T1000 (cell line): ENCODE data around the gene STK24.
"Not testable (repeated sequence)": the region's sequence is repeated elsewhere in the genome, so short reads cannot be mapped to it uniquely, and the experiment has no call there.

ENCODE experiments used
- DNase-seq: peaks from one replicate; lab custom pipeline; 2025; ENCODE audit warnings: mixed read lengths; lab: John Stamatoyannopoulos, UW

The STK24 gene

GRCh38 chr13:98581971-98582702 lies 5.2 kb upstream of the STK24 start:
- no peak for DNase-seq

GRCh38 chr13:98581381-98581780 lies 4.5 kb upstream of the STK24 start:
- no peak for DNase-seq

GRCh38 chr13:98580420-98580819 lies 3.5 kb upstream of the STK24 start:
- DNase-seq: no peak

GRCh38 chr13:98577836-98578285 lies 954 bp upstream of the STK24 start:
- DNase-seq: no peak

- no peak for DNase-seq
Observed at GRCh38 chr13:98576200-98576945, 534 bp downstream of the STK24 start.

- DNase-seq: no peak
Observed at GRCh38 chr13:98575904-98576199, 1.1 kb downstream of the STK24 start.

GRCh38 chr13:98575009-98575903 lies 1.7 kb downstream of the STK24 start:
- no peak for DNase-seq

GRCh38 chr13:98571955-98572662 lies 4.8 kb downstream of the STK24 start:
- DNase-seq: no peak

GRCh38 chr13:98570929-98571372 lies 6.0 kb downstream of the STK24 start:
- no peak for DNase-seq

GRCh38 chr13:98569494-98570367 lies 7.2 kb downstream of the STK24 start:
- not testable (repeated sequence) for DNase-seq

- no peak for DNase-seq
Observed at GRCh38 chr13:98568918-98569317, 8.0 kb downstream of the STK24 start.

- no peak for DNase-seq
Observed at GRCh38 chr13:98567140-98567539, 9.8 kb downstream of the STK24 start.

- DNase-seq: no peak
Observed at GRCh38 chr13:98565726-98566565, 11.0 kb downstream of the STK24 start.

- DNase-seq: no peak
Observed at GRCh38 chr13:98564204-98564603, 12.7 kb downstream of the STK24 start.

GRCh38 chr13:98563071-98563470 lies 13.8 kb downstream of the STK24 start:
- DNase-seq: peak; percentile 29

- no peak for DNase-seq
Observed at GRCh38 chr13:98559169-98559568, 17.7 kb downstream of the STK24 start.

- DNase-seq: no peak
Observed at GRCh38 chr13:98557937-98558792, 18.7 kb downstream of the STK24 start.

GRCh38 chr13:98556968-98557631 lies 19.8 kb downstream of the STK24 start:
- no peak for DNase-seq
